Brain microvascular endothelial cell (primary cell): Measurements from ENCODE around the gene SHISAL1.
A peak's percentile ranks its signal among the peaks of the same experiment; 100 is the strongest.

Experiments
- DNase-seq: peaks from one replicate; pipeline ENCODE4 v3.0.0-alpha.2; 2020
- H3K27ac ChIP-seq: fragments of 250-450 bp; sonication (Bioruptor Pico); 2 replicates; pipeline ENCODE4 v1.5.1; 2020; ENCODE audit warnings: mild to moderate bottlenecking, moderate library complexity
- H3K27me3 ChIP-seq: fragments of 250-450 bp; sonication (Bioruptor Pico); replicated peaks from 2 replicates; pipeline ENCODE4 v1.5.1; 2020; ENCODE audit warnings: mild to moderate bottlenecking
- H3K36me3 ChIP-seq: fragments of 250-450 bp; sonication (Bioruptor Pico); replicated peaks from 2 replicates; pipeline ENCODE4 v1.5.1; 2020; ENCODE audit warnings: mild to moderate bottlenecking
- H3K4me3 ChIP-seq: 2 replicates; pipeline ENCODE4 v1.5.1; 2011; ENCODE audit warnings: low read depth, mild to moderate bottlenecking, control low read depth, low read length, moderate library complexity
- in situ Hi-C: cut with HindIII; loops from 2 replicates; pipeline ENCODE4 v1.10.0; 2017; ENCODE audit warnings: low sequenced_read_pairs, low pct_ligation_motif_present
- TF ChIP-seq, protein P1 (sequence below): IDR thresholded peaks from 2 replicates; pipeline ENCODE4 v1.5.1; 2011; ENCODE audit warnings: low read depth, mild to moderate bottlenecking, moderate library complexity, low read length, control low read depth, inconsistent platforms; ENCODE audit errors: missing control alignments

The SHISAL1 gene

DNA sequence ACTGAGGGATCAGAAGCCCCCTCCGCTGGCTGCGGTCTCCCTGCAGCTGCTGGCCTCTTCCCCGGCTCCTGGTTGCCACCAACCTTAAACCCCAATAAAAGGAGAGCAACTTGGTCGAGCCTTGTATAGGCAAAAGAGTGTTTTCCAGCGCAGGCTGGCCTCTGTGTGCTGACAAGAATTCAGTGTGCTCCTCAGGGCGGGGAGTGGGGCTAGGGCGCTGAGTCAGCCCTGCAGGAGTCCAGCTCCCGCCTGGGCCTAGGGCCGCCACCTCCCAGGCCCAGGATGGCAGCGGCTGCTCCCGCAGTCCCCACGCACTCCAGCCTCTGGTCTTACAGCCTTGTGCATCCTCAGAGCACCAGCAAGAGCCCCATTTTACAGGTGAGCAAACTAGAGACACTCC lies at the start of gene SHISAL1:
SHISAL1 (minus strand) TSS at position 186 of the 400 bp plus-strand sequence. CDS start 12,006 bp downstream, outside the sequence.
- DNase-seq, result peak; percentile 62
- Histone ChIP-seq H3K27ac (peak within 1 kb of the TSS; percentile 84), H3K4me3 (no peak within 1 kb of the TSS), H3K27me3 (no peaks in the 10 kb centered on the region), H3K36me3 (no peaks in the 10 kb centered on the region)
- in situ Hi-C loops, result no loop called here
- TF ChIP-seq, protein P1, sequence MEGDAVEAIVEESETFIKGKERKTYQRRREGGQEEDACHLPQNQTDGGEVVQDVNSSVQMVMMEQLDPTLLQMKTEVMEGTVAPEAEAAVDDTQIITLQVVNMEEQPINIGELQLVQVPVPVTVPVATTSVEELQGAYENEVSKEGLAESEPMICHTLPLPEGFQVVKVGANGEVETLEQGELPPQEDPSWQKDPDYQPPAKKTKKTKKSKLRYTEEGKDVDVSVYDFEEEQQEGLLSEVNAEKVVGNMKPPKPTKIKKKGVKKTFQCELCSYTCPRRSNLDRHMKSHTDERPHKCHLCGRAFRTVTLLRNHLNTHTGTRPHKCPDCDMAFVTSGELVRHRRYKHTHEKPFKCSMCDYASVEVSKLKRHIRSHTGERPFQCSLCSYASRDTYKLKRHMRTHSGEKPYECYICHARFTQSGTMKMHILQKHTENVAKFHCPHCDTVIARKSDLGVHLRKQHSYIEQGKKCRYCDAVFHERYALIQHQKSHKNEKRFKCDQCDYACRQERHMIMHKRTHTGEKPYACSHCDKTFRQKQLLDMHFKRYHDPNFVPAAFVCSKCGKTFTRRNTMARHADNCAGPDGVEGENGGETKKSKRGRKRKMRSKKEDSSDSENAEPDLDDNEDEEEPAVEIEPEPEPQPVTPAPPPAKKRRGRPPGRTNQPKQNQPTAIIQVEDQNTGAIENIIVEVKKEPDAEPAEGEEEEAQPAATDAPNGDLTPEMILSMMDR, result no peak

DNA sequence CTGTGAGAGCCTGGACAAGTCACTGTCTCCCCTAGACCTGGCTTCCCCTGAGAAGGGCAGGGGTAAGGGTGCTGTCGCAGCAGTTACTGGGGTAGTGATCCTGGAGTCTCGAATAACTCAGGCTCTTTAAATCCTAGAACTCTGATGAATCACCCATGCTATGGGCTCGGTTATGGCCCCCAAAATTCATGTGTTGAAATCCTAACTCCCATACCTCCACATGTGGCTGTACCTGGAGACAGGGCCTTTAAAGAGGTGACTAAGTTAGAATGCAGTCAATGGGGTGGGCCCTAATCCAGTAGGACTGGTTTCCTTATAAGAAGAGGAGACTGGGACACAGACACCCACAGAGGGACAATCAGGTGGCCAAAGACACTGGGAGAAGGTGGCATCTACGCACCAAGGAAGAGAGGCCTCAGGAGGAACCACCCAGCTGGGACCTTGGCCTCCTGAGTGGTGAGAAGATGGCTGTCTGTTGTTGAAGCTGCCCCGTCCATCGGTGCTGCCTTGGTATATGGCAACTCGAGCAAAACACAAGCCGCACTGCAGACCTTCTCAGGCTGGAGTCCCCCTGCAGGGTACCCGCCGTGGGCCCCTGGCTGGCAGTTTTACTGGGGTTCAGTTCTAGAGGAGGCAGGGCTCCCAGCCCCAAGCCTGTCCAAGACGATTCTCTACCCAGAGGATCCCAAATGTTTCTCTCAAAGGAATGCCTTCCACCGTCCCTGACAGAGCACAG lies 48.8 kb upstream of the SHISAL1 start:
- Histone ChIP-seq H3K4me3 (no peak overlapping the region), H3K27ac (no peak overlapping the region), H3K27me3 (no peaks in the 10 kb centered on the region), H3K36me3 (no peaks in the 10 kb centered on the region)
- in situ Hi-C loops, result no loop called here
- DNase-seq, result no peak
- TF ChIP-seq, protein P1, result no peak

DNA sequence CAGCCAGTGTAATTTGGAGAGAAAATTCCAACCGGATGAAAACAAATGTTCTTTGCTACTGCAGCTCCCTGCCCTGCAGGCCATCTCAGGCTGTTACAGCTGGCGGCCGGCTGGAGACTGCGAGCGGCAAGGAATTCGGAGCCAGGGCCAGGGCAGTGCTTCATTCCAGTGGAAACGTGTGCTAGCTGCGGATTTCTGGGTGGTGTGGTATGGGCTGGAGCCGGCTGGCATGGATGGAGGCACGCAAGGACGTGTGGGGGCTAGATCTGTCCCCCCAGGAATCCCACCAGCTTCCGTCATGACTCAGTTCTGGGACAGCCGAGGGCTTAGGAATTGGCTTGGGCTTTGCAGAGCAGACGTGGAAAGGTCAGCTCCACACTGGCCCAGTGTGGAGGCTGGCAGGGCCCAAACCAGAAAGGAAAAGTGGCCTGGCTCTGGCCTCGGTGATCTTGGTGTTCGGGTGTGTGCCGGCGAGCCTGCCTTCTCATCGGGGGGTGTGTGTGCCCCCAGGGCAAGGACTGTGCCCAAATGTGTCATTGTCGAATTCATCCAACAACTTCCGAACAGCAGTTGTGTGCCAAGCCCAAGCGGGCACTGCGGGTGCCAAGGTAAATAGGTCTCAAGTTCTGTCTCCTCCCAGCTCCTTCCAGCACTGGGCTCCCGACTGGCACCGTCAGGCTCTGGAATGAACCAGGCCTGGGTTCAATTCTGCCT lies 48.1 kb upstream of the SHISAL1 start:
- Histone ChIP-seq H3K36me3 (no peaks in the 10 kb centered on the region), H3K27ac (peak overlapping the region; percentile 14), H3K27me3 (no peaks in the 10 kb centered on the region), H3K4me3 (no peak overlapping the region)
- in situ Hi-C loops, result no loop called here
- peak; percentile 44 for DNase-seq
- TF ChIP-seq, protein P1, result peak; percentile 53

DNA sequence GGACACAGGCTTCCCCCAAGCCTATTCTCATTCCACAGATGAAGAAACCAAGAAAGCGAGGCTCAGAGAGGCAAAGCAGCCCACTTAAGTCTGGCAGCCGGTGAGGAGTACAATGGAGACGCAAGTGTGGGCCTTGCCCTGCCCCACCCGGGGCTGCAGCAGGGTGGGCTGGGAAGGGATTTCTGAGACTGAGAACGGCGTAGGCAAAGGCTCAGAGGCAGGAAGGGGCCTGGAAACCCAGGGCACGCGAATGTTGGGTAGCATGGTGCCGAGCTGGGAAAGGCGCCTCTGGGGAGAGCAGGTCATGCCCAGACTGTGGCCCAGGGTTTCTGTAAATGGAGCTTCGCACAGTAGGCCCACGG lies 47.5 kb upstream of the SHISAL1 start:
- H3K4me3 ChIP-seq, result no peak overlapping the region
- no peak overlapping the region for H3K27ac ChIP-seq
- no peak for DNase-seq
- peaks cover 2% of the 10 kb centered on the region for H3K27me3 ChIP-seq
- H3K36me3 ChIP-seq, result no peaks in the 10 kb centered on the region
- in situ Hi-C loops, result no loop called here
- TF ChIP-seq, protein P1, result no peak

DNA sequence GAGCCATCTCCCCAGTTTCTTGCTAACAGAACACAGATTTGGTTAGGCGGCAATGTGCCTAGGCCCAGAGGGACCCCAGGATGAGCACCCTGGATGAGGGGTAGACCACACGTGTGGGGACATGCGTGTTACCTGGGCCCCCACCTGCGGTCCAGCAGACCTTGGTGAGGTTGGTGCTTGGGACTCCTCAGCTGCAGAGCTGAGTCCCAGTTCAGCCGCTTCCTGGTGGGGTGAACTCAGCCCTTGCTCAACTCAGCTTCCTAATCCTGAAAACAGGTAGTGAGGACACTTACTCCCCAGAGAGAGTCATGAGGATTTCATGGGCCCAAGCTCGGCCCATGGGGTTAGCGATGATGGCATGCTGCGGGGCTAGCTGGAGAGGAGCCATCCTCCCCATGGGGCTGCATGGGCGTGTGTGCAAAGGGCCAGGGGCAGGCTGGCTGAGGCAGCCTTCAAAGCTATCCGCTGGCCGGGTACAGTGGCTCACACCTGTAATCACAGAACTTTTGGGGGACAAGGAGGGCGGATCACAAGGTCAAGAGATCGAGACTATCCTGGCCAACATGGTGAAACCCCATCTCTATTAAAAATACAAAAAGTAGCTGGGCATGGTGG lies 46.9 kb upstream of the SHISAL1 start:
- H3K27me3 ChIP-seq, result peaks cover 4% of the 10 kb centered on the region
- in situ Hi-C loops, result no loop called here

More for the DNA sequence above, 46.9 kb upstream of the SHISAL1 start:
- TF ChIP-seq, protein P1, result no peak
- H3K36me3 ChIP-seq, result no peaks in the 10 kb centered on the region
- DNase-seq, result no peak
- H3K27ac ChIP-seq, result no peak overlapping the region
- H3K4me3 ChIP-seq, result no peak overlapping the region
